Fibroblast of lung (primary cell): ENCODE results near the gene FTO. TPM values are rescaled to one million over a fixed set of nuclear protein-coding genes. Genes with fewer than 3 reads are reported as not detected.

Experiments used
- DNase-seq, 2 donors: peaks; one replicate each; pipeline versions ENCODE4 v3.0.0 to v3.0.0-alpha.2; 2010; ENCODE audit warnings: low read depth in 2 of 2
- H2AFZ ChIP-seq: 2 replicates; pipeline ENCODE4 v1.5.1; 2012; ENCODE audit warnings: low read length, control low read depth, inconsistent platforms
- H3K27ac ChIP-seq: 2 replicates; pipeline ENCODE4 v1.5.1; 2011; ENCODE audit warnings: low read length, control low read depth; ENCODE audit not compliant: insufficient read depth
- H3K27me3 ChIP-seq: 2 replicates; pipeline ENCODE4 v1.5.1; 2011; ENCODE audit warnings: mild to moderate bottlenecking, low read length; ENCODE audit not compliant: control insufficient read depth, insufficient read depth
- H3K36me3 ChIP-seq: 2 replicates; pipeline ENCODE4 v1.5.1; 2011; ENCODE audit warnings: low read length; ENCODE audit not compliant: control insufficient read depth, insufficient read depth
- H3K4me1 ChIP-seq: 2 replicates; pipeline ENCODE4 v1.5.1; 2011; ENCODE audit warnings: low read length; ENCODE audit not compliant: control insufficient read depth, insufficient read depth; ENCODE audit errors: extremely low read depth
- H3K4me2 ChIP-seq: 2 replicates; pipeline ENCODE4 v1.5.1; 2011; ENCODE audit warnings: low read length, control low read depth; ENCODE audit not compliant: insufficient read depth; ENCODE audit errors: extremely low read depth
- H3K4me3 ChIP-seq, 4 experiments: fragments of 200-600 bp in 1 of 4; sonication (generic) in 1 of 4; replicated peaks in 1 of 4; 2 replicates each; pipeline ENCODE4 v1.5.1; 2011 to 2016; ENCODE audit warnings: low read length in 4 of 4, low read depth in 3 of 4, mild to moderate bottlenecking in 3 of 4, control low read depth in 2 of 4, inconsistent platforms in 1 of 4, mixed read lengths in 1 of 4; ENCODE audit not compliant: insufficient read depth in 1 of 4; ENCODE audit errors: control extremely low read depth in 1 of 4
- H3K79me2 ChIP-seq: 2 replicates; pipeline ENCODE4 v1.5.1; 2012; ENCODE audit warnings: mild to moderate bottlenecking, low read length, inconsistent platforms; ENCODE audit not compliant: control insufficient read depth, insufficient read depth
- H3K9ac ChIP-seq: 2 replicates; pipeline ENCODE4 v1.5.1; 2011; ENCODE audit warnings: mild to moderate bottlenecking, low read length, control low read depth; ENCODE audit not compliant: insufficient read depth
- H3K9me3 ChIP-seq: 2 replicates; pipeline ENCODE4 v1.5.1; 2012; ENCODE audit warnings: low read depth, low read length; ENCODE audit not compliant: control insufficient read depth, insufficient read depth
- H4K20me1 ChIP-seq: 2 replicates; pipeline ENCODE4 v1.5.1; 2011; ENCODE audit warnings: low read length; ENCODE audit not compliant: control insufficient read depth, insufficient read depth; ENCODE audit errors: extremely low read depth
- EZH2 ChIP-seq: IDR thresholded peaks from 2 replicates; pipeline ENCODE4 v1.5.1; 2012; ENCODE audit warnings: low read length, control low read depth, mild to moderate bottlenecking; ENCODE audit errors: missing control alignments
- polyA plus RNA-seq, 2 donors: library from polyadenylated mRNA; depleted of rRNA in 1 of 2; stranded (reverse) in 1 of 2; unstranded in 1 of 2; fragments of >200 nt; gene quantifications; 2 replicates each; pipeline ENCODE4 v1.2.1, GENCODE V29; 2011 to 2012; ENCODE audit warnings: missing spikeins in 1 of 2
- total RNA-seq: library from RNA; depleted of rRNA; stranded (reverse); fragments of >200 nt; gene quantifications from 2 replicates; pipeline ENCODE4 v1.2.1, GENCODE V29; 2014
- TF ChIP-seq, protein P1 (sequence below), 2 donors: IDR thresholded peaks in 1 of 2; conservative IDR thresholded peaks in 1 of 2; 1 replicate in 1 of 2; 2 replicates in 1 of 2; pipeline ENCODE4 v1.5.1; 2011 to 2012; ENCODE audit warnings: low read length in 2 of 2, control low read depth in 1 of 2, inconsistent platforms in 1 of 2, low read depth in 1 of 2, mild to moderate bottlenecking in 1 of 2

Gene FTO
- total and polyA plus RNA-seq, 2 donors (not counting 1 experiment from before 2014, with no cell fraction given): 61.1 to 97.6 TPM

- Histone ChIP-seq H3K79me2 (no peaks in the 10 kb centered on the region), H3K27me3 (no peaks in the 10 kb centered on the region), H3K36me3 (no peaks in the 10 kb centered on the region), H3K9ac (no peak overlapping the region), H3K4me1 (no peaks in the 10 kb centered on the region), H3K4me2 (no peak overlapping the region), H3K9me3 (no peaks in the 10 kb centered on the region), H2AFZ (no peak overlapping the region), H3K4me3 (no peak overlapping the region), H3K27ac (no peak overlapping the region), H4K20me1 (no peaks in the 10 kb centered on the region)
- no peak for TF ChIP-seq EZH2
- TF ChIP-seq, protein P1, sequence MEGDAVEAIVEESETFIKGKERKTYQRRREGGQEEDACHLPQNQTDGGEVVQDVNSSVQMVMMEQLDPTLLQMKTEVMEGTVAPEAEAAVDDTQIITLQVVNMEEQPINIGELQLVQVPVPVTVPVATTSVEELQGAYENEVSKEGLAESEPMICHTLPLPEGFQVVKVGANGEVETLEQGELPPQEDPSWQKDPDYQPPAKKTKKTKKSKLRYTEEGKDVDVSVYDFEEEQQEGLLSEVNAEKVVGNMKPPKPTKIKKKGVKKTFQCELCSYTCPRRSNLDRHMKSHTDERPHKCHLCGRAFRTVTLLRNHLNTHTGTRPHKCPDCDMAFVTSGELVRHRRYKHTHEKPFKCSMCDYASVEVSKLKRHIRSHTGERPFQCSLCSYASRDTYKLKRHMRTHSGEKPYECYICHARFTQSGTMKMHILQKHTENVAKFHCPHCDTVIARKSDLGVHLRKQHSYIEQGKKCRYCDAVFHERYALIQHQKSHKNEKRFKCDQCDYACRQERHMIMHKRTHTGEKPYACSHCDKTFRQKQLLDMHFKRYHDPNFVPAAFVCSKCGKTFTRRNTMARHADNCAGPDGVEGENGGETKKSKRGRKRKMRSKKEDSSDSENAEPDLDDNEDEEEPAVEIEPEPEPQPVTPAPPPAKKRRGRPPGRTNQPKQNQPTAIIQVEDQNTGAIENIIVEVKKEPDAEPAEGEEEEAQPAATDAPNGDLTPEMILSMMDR (conservative IDR thresholded peaks at IDR 0.05 in 1 of 2, IDR thresholded peaks at IDR 0.05 in 1 of 2; ENCODE audit: low read depth in 1 of 2, low read length in 2 of 2): no peak
- DNase-seq: no peak
Observed at GRCh38 chr16:54086791-54087190, 382.8 kb downstream of the FTO start.

GRCh38 chr16:54090602-54091001 lies 386.6 kb downstream of the FTO start:
- no peak overlapping the region for H3K27ac ChIP-seq
- TF ChIP-seq, protein P1 (conservative IDR thresholded peaks at IDR 0.05 in 1 of 2, IDR thresholded peaks at IDR 0.05 in 1 of 2; ENCODE audit: low read depth in 1 of 2, low read length in 2 of 2): no peak
- TF ChIP-seq EZH2: no peak
- H3K79me2 ChIP-seq: no peaks in the 10 kb centered on the region
- no peak overlapping the region for H2AFZ ChIP-seq
- H3K4me1 ChIP-seq: no peaks in the 10 kb centered on the region
- H3K9ac ChIP-seq: no peak overlapping the region
- H3K27me3 ChIP-seq: no peaks in the 10 kb centered on the region
- no peak for DNase-seq
- H3K4me2 ChIP-seq: no peak overlapping the region
- H4K20me1 ChIP-seq: no peaks in the 10 kb centered on the region
- H3K4me3 ChIP-seq: no peak overlapping the region
- no peaks in the 10 kb centered on the region for H3K9me3 ChIP-seq
- H3K36me3 ChIP-seq: no peaks in the 10 kb centered on the region

GRCh38 chr16:54093281-54093680 lies 389.3 kb downstream of the FTO start:
- peak in 1 of 2 donors; percentile 37 for DNase-seq
- Histone ChIP-seq H3K36me3 (no peaks in the 10 kb centered on the region), H3K79me2 (no peaks in the 10 kb centered on the region), H3K9me3 (no peaks in the 10 kb centered on the region), H3K27ac (no peak overlapping the region), H3K4me3 (no peak overlapping the region), H4K20me1 (no peaks in the 10 kb centered on the region), H3K4me1 (no peaks in the 10 kb centered on the region), H3K9ac (no peak overlapping the region), H3K4me2 (no peak overlapping the region), H2AFZ (no peak overlapping the region), H3K27me3 (no peaks in the 10 kb centered on the region)
- TF ChIP-seq, protein P1 (conservative IDR thresholded peaks at IDR 0.05 in 1 of 2, IDR thresholded peaks at IDR 0.05 in 1 of 2; ENCODE audit: low read depth in 1 of 2, low read length in 2 of 2): no peak
- no peak for TF ChIP-seq EZH2
